ENCODE measurements around the gene TAOK2.

The TAOK2 gene

DNA sequence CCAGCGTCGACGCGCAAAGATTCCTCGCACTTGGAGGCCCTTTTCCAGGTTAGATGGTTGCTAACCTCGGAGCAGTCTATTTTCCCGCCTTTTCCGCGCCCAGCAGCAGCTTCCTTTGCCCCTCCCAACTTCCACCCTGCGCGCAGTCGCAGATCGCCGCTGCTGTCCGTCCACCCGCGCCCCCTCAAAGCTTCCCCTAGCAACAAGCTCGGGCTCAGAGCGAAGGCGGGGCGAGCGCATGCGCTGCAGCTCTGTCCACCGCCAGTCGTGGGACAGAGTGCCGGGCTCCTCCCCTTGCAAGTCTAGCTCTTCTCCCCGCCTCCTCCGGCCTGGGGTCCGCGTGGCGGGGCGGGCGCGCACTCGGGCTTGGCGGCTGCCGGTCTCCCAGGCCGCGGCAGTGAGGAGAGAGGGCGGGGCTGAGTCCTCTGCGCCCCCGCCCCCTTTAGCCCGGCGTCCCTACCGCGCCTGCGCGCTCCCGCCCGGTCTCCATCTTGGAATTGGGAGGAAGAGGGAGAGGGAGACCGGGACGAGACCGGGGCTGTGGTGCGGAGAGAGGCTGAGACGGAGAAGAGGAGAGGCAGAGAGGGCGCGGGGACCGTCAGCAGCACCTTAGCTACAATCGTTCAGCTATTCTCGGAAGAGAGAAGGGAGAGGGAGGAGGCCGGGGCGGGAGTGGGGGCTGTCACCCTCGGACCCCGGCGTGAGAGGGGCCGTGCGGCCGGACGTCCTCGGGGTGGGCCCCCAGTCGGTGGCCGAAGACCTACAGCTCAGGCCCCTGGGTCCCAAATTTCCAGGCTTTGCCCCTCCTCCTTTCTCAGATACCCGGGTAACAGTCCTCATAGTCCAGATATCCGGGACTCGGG lies at the start of gene TAOK2:
Gene TAOK2, plus strand, starts transcription at position 485 of the 863 bp plus-strand sequence. CDS start 3,905 bp downstream, outside the sequence.
- TF ChIP-seq GATA2 (IDR thresholded peaks at IDR 0.05; ENCODE audit: low read depth, low read length), result no peak
- no peak for TF ChIP-seq GATA3 (IDR thresholded peaks at IDR 0.05; ENCODE audit: low read depth, low read length)

DNA sequence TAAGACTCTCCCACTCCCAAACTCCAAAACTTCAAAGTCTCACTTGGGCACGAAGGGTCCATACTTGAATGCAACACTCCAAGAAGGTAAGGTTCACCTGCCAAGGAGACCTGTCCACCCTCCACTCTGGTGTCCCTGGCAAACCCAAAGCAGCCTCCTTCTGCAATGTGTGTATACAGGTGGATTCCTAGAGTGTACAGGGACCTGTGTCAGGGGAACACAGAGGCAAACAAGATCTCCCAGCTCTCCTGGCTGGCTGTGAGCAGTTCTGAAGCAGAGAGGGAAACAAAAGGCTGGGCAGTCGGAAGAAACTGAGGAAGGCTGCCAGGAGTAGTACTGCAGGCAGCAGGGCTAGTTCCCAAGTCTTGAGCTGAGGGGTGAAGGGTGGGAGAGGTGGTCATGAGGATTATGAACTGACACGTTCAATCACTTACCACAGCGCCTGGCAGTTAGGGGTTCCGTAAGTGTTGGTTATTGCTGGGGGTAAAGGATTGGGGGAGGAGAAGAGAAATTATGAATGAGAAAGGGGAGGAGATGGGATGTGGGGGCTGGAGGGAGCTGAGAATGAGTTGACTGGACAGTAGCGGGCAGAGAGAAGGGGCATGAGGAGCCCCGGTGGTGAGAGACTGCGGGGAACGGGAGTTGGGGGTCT lies 48.4 kb upstream of the TAOK2 start:
- no peak for TF ChIP-seq GATA3 (IDR thresholded peaks at IDR 0.05; ENCODE audit: low read depth, low read length)
- TF ChIP-seq GATA2 (IDR thresholded peaks at IDR 0.05; ENCODE audit: low read depth, low read length), result no peak

DNA sequence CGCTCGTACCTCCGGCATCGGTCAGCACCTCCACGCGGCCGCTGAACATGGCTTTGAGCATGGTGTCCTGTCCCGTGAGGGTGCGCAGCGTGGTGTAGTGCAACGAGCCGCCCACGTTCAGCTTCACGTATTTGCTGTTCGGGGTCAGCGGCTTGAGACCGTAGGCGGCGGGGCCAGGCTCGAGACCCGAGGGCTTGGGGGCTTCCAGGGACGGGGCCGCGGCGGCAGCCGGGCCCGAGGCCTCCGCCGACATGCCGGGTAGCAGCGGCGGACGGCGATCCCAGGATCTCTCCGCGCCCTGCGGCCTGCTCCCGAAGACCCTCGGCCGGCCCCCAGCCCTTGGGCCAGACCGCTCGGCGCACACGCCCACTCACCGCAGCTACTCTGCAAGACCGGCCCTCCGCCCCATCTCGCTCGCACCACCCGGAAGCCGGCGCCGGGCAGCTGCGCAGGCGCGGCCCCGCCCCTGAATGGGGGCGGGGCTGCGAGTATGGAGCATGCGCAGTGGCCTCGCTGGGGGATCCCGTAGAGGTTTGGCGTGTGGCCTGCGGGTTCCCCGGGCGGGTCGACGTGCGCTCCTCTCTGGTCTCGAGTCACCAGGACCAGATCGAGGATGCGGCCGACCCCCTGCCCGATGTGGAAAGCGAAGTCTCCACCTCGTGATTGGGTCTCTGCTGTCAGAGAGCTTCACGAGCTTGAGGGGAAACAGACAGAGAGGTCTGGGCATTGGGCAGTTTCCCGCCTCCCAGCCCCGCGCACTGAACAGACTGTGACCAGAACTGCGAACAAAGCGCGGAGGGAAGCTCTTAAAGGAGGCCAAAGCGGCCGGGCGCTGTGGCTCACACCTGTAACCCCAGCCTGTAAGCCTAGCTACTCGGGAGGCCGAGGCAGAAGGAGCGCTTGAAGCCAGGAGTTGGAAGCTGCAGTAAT lies 47.6 kb upstream of the TAOK2 start, which contains the start of gene KCTD13:
Gene KCTD13, minus strand, starts transcription at position 446 of the 930 bp plus-strand sequence. Its CDS starts 193 bp downstream, at position 253.
- TF ChIP-seq GATA3 (IDR thresholded peaks at IDR 0.05; ENCODE audit: low read depth, low read length) (no peak), GATA2 (IDR thresholded peaks at IDR 0.05; ENCODE audit: low read depth, low read length) (no peak)

DNA sequence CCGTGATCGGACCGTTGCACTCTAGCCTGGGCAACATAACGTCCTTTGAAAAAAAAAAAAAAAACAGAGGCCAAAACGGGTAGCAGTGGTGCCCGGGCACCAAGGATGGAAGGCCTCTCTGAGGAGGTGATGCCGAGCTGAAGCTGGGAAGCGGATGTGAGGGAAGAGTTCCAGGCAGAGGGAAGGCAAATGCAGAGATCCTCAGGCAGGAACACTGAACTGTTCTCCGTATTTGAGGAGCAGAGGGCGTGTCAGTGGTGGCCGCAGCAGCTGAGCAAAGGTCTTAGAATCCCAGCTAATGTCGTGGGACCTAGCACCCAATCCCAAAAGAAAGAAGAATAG lies 47.0 kb upstream of the TAOK2 start:
- no peak for TF ChIP-seq GATA3 (IDR thresholded peaks at IDR 0.05; ENCODE audit: low read depth, low read length)
- TF ChIP-seq GATA2 (IDR thresholded peaks at IDR 0.05; ENCODE audit: low read depth, low read length), result no peak

DNA sequence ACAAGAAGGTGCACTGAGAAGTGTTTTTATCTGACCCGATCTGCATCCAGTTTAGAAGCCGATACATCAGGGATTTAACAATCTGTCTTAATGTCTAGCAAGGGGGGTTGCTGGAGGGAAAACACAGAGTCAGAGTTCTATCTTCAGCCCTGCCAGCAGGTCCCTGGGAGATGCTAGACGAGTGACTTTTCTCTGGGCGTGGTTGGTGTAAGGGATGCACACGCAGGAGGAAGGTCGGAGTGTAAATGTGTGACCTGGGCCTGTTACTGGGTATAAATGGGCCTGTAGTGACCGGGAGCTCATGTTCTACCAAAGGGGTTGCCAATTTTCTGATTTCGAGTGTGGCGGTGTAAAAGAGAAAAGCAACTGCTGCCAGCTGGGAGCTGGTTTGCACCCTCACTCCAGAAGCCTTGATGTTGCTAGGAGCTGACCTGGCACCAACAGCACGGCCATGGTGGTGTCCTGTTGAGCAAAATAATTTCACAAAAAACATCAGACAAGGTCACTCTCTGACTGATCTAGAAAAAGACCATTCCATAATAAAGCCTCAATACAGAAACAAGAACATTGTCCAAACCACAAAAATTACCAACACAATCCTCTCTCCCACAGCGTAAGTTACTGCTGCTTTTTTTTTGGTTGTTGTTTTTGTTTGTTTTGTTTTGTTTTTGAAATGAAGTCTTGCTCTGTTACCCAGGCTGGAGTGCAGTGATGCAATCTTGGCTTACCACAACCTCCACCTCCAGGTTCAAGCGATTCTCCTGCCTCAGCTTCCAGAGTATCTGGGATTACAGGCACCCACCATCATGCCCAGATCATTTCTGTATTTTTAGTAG lies 46.4 kb upstream of the TAOK2 start:
- TF ChIP-seq GATA2 (IDR thresholded peaks at IDR 0.05; ENCODE audit: low read depth, low read length), result no peak
- no peak for TF ChIP-seq GATA3 (IDR thresholded peaks at IDR 0.05; ENCODE audit: low read depth, low read length)

DNA sequence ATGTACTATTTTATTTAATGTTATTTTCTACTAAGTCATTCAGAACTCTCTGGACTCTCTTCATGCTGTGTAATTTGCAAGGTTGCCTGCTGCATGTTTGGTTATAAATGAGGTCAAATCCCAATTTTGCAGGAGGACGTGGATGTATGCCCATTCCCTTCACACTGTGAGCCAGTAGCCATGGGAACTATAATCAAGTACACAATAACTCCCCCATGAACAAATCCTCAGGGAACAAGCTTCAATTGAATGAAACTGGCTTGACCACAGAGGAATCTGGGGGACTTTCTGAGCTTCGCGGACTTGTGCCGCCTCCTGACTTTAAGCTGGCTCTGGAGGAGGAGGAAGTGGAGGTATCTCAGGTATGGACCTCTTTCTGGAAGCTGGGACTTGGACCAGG lies 33.0 kb upstream of the TAOK2 start:
- no peak for TF ChIP-seq GATA2 (IDR thresholded peaks at IDR 0.05; ENCODE audit: low read depth, low read length)
- no peak for TF ChIP-seq GATA3 (IDR thresholded peaks at IDR 0.05; ENCODE audit: low read depth, low read length)

DNA sequence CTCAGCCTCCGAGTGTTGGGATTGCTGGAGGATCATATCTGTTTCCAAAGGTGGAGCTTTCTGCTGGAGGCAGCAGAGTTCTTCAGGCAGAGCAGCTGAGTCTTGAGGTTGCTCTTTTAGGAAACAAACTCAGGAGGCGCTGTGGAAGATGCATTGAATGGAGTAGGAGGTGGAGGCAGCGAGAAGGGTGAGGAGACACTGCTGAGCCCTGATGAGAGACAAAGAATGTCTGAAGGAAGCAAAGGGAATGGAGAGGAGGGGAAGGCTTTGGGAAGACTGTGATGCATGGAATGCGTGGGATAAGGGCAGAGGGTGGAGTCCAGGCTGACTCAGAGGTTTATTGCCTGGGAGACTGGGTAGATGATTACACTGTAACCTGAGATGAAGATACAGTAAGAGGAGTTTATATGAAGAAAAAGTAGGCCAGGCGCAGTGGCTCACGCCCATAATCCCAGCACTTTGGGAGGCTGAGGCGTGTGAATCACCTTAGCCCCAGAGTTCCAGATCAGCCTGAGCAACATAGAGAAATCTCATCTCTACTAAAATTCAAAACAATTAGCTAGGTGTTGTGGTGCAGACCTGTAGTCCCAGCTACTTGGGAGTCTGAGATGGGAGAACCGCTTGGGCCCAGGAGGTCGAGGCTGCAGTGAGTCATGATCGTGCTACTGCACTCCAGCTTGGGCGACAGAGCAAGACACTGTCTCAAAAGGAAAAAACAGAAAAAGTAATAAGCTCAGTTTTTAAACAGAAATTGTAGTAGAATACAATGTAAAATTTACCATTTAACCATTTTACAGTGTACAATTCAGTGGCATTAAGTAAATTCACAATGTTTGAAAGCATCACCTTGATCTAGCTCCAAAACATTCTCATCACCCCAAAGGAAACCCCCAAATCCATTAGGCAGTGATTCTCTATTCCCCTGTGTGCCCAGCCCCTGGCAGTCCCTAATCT lies 29.5 kb upstream of the TAOK2 start:
- TF ChIP-seq GATA3 (IDR thresholded peaks at IDR 0.05; ENCODE audit: low read depth, low read length) (no peak), GATA2 (IDR thresholded peaks at IDR 0.05; ENCODE audit: low read depth, low read length) (no peak)

DNA sequence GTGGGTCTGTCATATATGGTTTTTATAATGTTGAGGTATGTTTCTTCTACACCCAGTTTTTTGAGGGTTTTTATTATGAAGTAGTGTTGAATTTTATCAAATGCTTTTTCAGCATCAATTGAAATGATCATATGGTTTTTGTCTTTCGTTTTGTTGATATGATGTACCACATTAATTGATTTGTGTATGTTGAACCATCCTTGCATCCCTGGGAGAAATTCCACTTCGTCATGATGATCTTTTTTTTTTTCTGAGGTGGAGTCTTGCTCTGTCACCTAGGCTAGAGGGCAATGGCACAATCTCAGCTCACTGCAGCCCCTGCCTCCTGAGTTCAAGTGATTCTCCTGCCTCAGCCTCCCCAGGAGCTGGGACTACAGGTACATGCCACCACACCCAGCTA lies 25.8 kb upstream of the TAOK2 start:
- TF ChIP-seq GATA3 (IDR thresholded peaks at IDR 0.05; ENCODE audit: low read depth, low read length) (no peak), GATA2 (IDR thresholded peaks at IDR 0.05; ENCODE audit: low read depth, low read length) (no peak)

DNA sequence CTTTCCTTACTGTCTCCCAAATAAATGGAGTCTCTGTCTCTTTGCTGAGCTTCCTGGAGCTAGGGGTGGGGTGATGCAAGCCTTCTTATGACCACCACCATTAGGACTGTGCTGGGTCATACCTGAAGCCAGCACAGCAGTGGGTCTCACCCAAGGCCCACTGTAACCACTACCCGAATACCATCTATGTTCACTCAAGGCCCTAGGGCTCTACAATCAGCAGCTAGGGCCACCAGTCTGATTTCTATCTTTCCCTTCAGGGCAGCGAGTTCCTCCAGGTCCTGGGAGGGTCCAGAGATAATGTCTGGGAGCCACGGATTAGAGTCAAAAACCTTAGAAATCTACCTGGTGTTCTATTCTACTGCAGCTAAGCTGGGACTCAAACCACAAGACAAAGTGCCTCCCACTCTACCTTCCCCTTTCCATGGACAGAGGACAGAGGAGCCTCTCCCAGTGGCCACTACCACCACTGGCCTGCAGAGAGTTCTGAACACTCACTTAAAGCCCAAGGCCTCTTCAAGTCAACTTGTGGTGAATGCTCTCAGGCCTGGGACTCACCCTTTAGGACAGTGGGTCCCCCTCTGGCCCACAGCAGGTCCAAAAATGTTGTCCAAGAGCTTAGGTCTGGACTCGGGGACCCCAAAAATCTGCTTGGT lies 22.7 kb upstream of the TAOK2 start:
- TF ChIP-seq GATA2 (IDR thresholded peaks at IDR 0.05; ENCODE audit: low read depth, low read length) (no peak), GATA3 (IDR thresholded peaks at IDR 0.05; ENCODE audit: low read depth, low read length) (no peak)

DNA sequence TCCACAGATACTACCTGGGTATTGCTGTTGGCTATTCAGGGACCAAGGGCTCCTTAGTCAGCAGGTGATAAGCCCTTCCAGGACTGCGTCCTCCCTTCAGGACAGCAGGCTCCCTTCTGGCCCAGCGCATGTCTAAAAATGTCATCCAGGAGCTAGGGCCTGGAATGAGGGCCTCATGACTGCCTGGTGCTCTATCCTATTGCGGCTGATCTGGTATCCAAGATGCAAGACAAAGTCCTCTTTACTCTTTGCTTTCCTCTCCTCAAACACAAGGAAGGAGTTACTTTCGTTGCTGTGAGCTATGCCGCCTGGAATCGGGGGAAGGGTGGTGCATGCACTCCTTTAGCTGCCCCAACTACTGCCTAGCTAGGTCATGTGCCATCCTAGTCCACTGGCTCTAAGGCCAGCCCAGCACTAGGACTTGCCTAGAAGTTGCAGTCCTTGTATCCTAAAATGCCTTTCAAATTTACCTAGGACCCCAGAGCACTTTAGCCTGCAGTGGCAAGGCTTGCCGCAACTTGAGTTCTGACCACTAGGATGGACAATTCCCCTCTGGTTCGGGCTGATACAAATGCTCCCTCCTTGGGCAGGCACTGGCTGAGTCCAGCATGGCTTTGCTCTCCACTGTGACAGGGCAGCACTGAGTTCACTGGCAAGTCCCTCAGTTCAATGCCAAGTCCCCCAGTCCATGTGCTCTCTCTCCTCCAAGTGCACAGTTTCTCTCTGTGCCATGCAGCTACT lies 21.9 kb upstream of the TAOK2 start:
- TF ChIP-seq GATA2 (IDR thresholded peaks at IDR 0.05; ENCODE audit: low read depth, low read length) (no peak), GATA3 (IDR thresholded peaks at IDR 0.05; ENCODE audit: low read depth, low read length) (no peak)

DNA sequence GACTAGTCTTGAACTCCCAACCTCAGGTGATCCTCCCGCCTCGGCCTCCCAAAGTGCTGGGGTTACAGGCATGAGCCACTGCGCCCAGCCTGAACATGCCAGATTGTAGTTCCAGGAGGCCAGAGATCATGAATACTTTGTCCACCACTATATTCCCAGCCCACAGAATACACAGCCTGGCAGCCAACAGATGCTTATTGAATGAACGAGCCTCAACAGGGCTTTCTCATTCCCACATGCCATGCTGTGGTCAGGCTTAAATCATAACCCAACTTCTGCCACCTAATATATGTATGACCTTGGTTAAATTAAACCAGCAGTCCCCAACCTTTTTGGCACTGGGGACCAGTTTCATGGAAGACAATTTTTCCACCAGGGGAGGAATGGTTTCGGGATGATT lies 14.9 kb upstream of the TAOK2 start:
- TF ChIP-seq GATA3 (IDR thresholded peaks at IDR 0.05; ENCODE audit: low read depth, low read length), result no peak
- no peak for TF ChIP-seq GATA2 (IDR thresholded peaks at IDR 0.05; ENCODE audit: low read depth, low read length)
